ENCODE measurements around the gene ESF1. TPM values are rescaled to one million over a fixed set of nuclear protein-coding genes. Genes with fewer than 3 reads are reported as not detected.

The ESF1 gene
- total and polyA plus RNA-seq, 9 of the 15 experiments (the other 6 are each of a cell fraction or from before 2014, with no cell fraction given), result 7.0 to 30.4 (median 18.6) TPM

DNA sequence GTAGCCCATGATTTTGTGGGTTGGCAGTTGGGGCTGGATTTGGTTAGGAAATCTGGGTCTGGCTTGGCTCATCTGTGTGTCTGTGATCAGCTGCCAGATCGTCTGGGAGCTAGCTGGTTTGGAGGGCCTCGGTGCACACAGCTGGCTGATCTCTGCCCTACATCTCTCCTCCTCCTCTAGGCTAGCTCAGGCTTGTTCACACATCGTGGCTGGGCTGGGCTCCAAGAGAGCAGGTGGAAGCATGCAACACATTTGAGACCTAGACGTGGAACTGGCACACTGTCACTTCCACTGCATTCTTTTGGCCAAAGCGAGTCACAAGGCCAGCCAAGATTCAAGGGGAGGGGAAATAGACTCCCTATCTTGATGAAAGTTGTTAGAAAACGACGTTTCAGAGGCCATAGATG is 16.0 kb upstream of the ESF1 start:
- BruUV-seq (replicated peaks), result no TSS peak
- no peak for TF ChIP-seq FOXK1 (CRISPR knock-in tag; IDR thresholded peaks at IDR 0.05; ENCODE audit: borderline replicate concordance)
- TF ChIP-seq STAG1 (CRISPR knock-in tag; IDR thresholded peaks at IDR 0.05; ENCODE audit: borderline replicate concordance), result no peak
- DNase-seq (ENCODE audit: extremely low read depth in 1 of 4, low spot score in 3 of 4) (no peak), FAIRE-seq (no peak), ATAC-seq (no peak)
- WGBS (ENCODE audit: insufficient coverage, low coverage, missing lambda C conversion rate), result 60% methylated on average over 4 of the region's 7 CpGs
- peaks cover 82% of the 10 kb centered on the region for H3K36me3 ChIP-seq (ENCODE audit: control insufficient read depth, insufficient read depth, low read length)
- no peak overlapping the region for H3K4me2 ChIP-seq (ENCODE audit: insufficient read depth, low read length)
- H3K9me1 ChIP-seq (ENCODE audit: control insufficient read depth, insufficient read depth, low read length), result no peaks in the 10 kb centered on the region
- H2AFZ ChIP-seq (ENCODE audit: low read depth, low read length), result no peak overlapping the region
- no peaks in the 10 kb centered on the region for H3K79me2 ChIP-seq (ENCODE audit: control insufficient read depth, insufficient read depth, low read length)
- H3K9me3 ChIP-seq (replicated peaks; ENCODE audit: control insufficient read depth, insufficient read depth, low read depth, low read length), result no peaks in the 10 kb centered on the region
- POLR2A ChIA-PET, result no interaction called here
- H3K9ac ChIP-seq (ENCODE audit: insufficient read depth in 1 of 2, low read depth in 2 of 2, low read length in 2 of 2), result no peak overlapping the region; a peak in 1 of 4 replicates
- intact Hi-C loops (cut with micrococcal nuclease), result no loop called here
- no peaks in the 10 kb centered on the region for H3K4me1 ChIP-seq (replicated peaks in 1 of 2; ENCODE audit: control insufficient read depth in 2 of 2, insufficient read depth in 2 of 2, low read length in 2 of 2)
- no peak overlapping the region for H3K4me3 ChIP-seq
- in situ Hi-C loops (cut with MboI), result no loop called here
- H3K27me3 ChIP-seq (ENCODE audit: control insufficient read depth in 2 of 2, insufficient read depth in 2 of 2, low read length in 2 of 2), result no peaks in the 10 kb centered on the region
- H4K20me1 ChIP-seq (replicated peaks; ENCODE audit: control insufficient read depth, insufficient read depth, low read length), result no peaks in the 10 kb centered on the region
- CTCF ChIA-PET (ENCODE audit: low intra/inter-chr PET ratio), result no interaction called here
- no peak overlapping the region for H3K27ac ChIP-seq (ENCODE audit: extremely low read depth, low read depth, low read length)

DNA sequence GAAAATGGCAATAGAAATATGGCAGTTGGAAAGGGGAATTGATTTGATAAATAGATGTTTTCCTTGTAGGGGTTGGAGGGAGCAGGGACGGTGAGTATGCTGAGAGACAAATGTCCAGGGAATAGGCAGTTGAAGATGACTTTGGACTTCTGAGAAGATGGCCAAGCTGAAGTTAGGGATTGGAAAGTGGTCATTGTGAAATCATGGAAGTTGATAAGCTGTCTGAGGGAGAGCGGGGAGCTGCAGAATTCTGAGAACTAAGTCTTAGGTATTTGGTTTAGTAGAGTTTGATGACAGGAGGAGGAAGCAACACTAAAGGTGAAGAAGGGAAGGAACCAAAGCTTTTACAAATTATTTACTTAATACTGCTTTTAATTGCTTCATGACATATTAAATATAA is 15.3 kb upstream of the ESF1 start:
- WGBS (ENCODE audit: insufficient coverage, low coverage, missing lambda C conversion rate), result 89% methylated on average over 1 of the region's 2 CpGs
- TF ChIP-seq, protein P1, sequence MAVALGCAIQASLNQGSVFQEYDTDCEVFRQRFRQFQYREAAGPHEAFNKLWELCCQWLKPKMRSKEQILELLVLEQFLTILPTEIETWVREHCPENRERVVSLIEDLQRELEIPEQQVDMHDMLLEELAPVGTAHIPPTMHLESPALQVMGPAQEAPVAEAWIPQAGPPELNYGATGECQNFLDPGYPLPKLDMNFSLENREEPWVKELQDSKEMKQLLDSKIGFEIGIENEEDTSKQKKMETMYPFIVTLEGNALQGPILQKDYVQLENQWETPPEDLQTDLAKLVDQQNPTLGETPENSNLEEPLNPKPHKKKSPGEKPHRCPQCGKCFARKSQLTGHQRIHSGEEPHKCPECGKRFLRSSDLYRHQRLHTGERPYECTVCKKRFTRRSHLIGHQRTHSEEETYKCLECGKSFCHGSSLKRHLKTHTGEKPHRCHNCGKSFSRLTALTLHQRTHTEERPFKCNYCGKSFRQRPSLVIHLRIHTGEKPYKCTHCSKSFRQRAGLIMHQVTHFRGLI (CRISPR knock-in tag; IDR thresholded peaks at IDR 0.05), result no peak
- TF ChIP-seq TEAD1 (CRISPR knock-in tag; IDR thresholded peaks at IDR 0.05), result no peak
- TF ChIP-seq, protein P2, sequence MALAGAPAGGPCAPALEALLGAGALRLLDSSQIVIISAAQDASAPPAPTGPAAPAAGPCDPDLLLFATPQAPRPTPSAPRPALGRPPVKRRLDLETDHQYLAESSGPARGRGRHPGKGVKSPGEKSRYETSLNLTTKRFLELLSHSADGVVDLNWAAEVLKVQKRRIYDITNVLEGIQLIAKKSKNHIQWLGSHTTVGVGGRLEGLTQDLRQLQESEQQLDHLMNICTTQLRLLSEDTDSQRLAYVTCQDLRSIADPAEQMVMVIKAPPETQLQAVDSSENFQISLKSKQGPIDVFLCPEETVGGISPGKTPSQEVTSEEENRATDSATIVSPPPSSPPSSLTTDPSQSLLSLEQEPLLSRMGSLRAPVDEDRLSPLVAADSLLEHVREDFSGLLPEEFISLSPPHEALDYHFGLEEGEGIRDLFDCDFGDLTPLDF (CRISPR knock-in tag; IDR thresholded peaks at IDR 0.05), result no peak
- TF ChIP-seq, protein P3, sequence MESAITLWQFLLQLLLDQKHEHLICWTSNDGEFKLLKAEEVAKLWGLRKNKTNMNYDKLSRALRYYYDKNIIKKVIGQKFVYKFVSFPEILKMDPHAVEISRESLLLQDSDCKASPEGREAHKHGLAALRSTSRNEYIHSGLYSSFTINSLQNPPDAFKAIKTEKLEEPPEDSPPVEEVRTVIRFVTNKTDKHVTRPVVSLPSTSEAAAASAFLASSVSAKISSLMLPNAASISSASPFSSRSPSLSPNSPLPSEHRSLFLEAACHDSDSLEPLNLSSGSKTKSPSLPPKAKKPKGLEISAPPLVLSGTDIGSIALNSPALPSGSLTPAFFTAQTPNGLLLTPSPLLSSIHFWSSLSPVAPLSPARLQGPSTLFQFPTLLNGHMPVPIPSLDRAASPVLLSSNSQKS (CRISPR knock-in tag; IDR thresholded peaks at IDR 0.05), result no peak
- TF ChIP-seq, protein P4, sequence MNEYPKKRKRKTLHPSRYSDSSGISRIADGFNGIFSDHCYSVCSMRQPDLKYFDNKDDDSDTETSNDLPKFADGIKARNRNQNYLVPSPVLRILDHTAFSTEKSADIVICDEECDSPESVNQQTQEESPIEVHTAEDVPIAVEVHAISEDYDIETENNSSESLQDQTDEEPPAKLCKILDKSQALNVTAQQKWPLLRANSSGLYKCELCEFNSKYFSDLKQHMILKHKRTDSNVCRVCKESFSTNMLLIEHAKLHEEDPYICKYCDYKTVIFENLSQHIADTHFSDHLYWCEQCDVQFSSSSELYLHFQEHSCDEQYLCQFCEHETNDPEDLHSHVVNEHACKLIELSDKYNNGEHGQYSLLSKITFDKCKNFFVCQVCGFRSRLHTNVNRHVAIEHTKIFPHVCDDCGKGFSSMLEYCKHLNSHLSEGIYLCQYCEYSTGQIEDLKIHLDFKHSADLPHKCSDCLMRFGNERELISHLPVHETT (CRISPR knock-in tag; conservative IDR thresholded peaks at IDR 0.05 in 1 of 2, IDR thresholded peaks at IDR 0.05 in 1 of 2), result no peak
- TF ChIP-seq FOXK1 (CRISPR knock-in tag; IDR thresholded peaks at IDR 0.05; ENCODE audit: borderline replicate concordance), result no peak
- Histone ChIP-seq H4K20me1 (replicated peaks; ENCODE audit: control insufficient read depth, insufficient read depth, low read length) (no peaks in the 10 kb centered on the region), H3K79me2 (ENCODE audit: control insufficient read depth, insufficient read depth, low read length) (no peaks in the 10 kb centered on the region), H3K4me3 (no peak overlapping the region), H3K27ac (ENCODE audit: extremely low read depth, low read depth, low read length) (no peak overlapping the region), H3K9me3 (replicated peaks; ENCODE audit: control insufficient read depth, insufficient read depth, low read depth, low read length) (no peaks in the 10 kb centered on the region), H3K4me1 (replicated peaks in 1 of 2; ENCODE audit: control insufficient read depth in 2 of 2, insufficient read depth in 2 of 2, low read length in 2 of 2) (no peaks in the 10 kb centered on the region), H3K9me1 (ENCODE audit: control insufficient read depth, insufficient read depth, low read length) (no peaks in the 10 kb centered on the region), H3K9ac (ENCODE audit: insufficient read depth in 1 of 2, low read depth in 2 of 2, low read length in 2 of 2) (no peak overlapping the region), H2AFZ (ENCODE audit: low read depth, low read length) (no peak overlapping the region), H3K4me2 (ENCODE audit: insufficient read depth, low read length) (no peak overlapping the region), H3K36me3 (ENCODE audit: control insufficient read depth, insufficient read depth, low read length) (peaks cover 84% of the 10 kb centered on the region), H3K27me3 (ENCODE audit: control insufficient read depth in 2 of 2, insufficient read depth in 2 of 2, low read length in 2 of 2) (no peaks in the 10 kb centered on the region)
- ChIA-PET CTCF (ENCODE audit: low intra/inter-chr PET ratio) (no interaction called here), POLR2A (interaction anchor here (2.0 kb wide), 1 partner anchor 11 kb away, joined by 5 read pairs; no protein-coding TSS in a partner anchor)
- no TSS peak for BruUV-seq (replicated peaks)
- no peak for ATAC-seq
- FAIRE-seq, result no peak
- no peak for DNase-seq (ENCODE audit: extremely low read depth in 1 of 4, low spot score in 3 of 4)
- in situ Hi-C loops (cut with MboI), result no loop called here
- intact Hi-C loops (cut with micrococcal nuclease), result no loop called here

All from K562 (cell line).